Globus pallidus (tissue), 1 donor: Measurements from ENCODE around the gene CBLC.
A peak's percentile ranks its signal among the peaks of the same experiment; 100 is the strongest.

Source experiments
- DNase-seq: peaks from one replicate; pipeline ENCODE4 v3.0.0-alpha.2; 2015; ENCODE audit warnings: low spot score

CBLC gene

GRCh38 chr19:44746616-44746945, 31.1 kb upstream of the CBLC start:
- DNase-seq: no peak

DNA sequence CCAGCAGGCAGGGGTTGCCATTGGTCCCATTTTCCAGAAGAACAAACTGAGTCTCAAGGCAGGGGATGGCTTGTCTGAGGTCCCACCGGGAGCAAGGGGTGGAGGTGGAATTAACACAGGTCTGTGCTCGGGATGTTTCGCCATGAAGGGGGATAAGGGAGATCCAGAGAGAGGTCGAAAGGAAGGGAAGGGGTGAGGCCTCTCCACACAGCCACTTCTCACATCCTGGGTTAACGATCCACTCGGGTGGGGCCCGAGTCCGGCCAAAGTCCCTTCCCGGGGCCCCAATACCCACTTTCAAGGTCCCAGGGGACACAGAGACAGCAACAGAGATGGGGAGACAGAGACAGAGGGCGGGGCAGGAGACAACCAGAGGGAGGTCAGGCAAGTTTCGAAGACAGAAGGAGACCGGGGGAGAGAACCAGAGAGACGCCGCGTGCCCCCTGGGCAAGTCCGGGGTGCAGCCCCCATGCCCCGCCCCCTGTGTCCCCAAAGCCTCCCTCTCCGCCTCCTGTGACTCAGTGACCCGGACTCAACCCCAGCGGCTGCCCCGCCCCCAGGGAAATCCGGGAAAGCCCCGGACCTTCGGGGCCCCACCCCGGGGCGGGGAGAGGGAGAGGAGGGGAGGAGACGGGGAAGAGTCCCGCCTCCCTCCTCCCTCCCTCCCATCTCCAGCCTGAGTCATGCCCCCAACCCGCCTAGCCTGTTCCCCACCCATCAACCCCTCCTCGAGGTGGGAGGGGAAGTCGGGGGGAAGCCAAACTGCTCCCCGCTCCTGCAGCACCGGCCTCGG, 30.5 kb upstream of the CBLC start:
- DNase-seq: peak; percentile 67

DNA sequence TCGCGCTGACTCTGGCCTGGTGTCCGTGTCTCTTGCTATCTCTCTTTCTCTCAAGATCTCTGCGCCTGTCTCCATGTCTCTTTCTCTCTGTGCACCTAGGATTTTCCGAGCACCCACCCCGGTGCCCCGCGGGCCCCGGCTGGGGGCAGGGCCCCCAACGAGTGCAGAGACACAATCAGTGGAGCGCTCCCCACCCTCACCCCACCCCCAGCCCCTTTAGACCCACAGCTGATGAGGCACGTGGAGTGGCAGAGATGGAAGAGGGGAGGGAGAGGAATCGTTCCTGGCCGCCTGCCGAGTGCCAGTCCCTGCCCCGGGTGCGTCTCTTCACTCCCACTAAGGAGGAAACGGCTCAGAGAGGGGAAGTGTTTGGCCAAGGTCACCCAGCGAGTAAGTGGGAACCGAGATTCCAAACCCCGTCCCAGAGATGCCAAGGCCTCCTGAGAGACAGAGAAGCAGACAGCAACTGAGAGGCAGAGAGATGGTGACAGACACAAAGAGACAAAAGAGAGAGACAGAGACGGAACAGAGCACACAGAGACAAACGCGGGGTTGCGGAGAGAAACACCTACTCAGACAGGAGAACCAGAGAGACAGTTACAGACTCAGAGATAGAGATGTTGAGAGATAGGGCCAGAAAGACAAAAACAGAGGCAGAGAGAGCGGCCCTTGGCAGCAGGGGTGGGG, 29.8 kb upstream of the CBLC start:
- peak; percentile 32 for DNase-seq

DNA sequence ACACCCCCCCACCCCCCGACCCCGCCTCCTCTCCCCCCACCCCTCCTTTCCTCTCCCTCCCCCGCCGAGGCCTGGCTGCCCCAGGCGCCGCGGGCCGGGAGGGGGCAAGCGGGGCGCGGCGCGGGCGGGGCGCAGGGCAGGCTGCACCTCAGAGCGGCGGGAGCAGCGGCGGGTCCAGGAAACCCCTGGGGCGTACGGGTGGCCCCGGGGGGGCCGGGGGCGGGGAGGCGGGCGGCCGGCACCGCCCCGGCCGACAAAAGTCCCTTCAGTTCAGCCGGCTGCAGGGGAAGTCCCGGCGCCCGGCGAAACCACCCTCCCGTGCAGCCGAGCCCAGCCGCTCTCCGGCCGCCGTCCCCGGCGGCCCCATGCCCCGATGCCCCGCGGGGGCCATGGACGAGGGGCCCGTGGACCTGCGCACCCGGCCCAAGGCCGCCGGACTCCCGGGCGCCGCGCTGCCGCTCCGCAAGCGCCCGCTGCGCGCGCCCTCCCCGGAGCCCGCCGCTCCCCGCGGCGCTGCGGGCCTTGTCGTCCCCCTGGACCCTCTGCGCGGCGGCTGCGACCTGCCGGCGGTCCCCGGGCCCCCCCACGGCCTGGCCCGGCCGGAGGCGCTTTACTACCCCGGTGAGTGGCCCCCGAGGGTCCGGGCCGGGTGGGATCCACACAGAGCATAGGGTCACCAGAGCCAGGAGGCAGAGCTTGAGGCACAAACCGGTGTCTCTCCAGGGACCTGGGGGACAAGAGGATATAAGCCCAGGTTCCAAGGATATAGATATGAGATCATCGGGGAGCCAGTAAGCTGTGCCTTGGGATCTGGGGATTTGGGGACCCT, 29.1 kb upstream of the CBLC start, which contains the start of gene BCL3:
Gene BCL3, plus strand, starts transcription at position 283 of the 829 bp plus-strand sequence. Its CDS starts 83 bp downstream, at position 366.
- no peak for DNase-seq

GRCh38 chr19:44749292-44749691, 28.4 kb upstream of the CBLC start:
- no peak for DNase-seq

GRCh38 chr19:44749994-44750393, 27.7 kb upstream of the CBLC start:
- DNase-seq: no peak

DNA sequence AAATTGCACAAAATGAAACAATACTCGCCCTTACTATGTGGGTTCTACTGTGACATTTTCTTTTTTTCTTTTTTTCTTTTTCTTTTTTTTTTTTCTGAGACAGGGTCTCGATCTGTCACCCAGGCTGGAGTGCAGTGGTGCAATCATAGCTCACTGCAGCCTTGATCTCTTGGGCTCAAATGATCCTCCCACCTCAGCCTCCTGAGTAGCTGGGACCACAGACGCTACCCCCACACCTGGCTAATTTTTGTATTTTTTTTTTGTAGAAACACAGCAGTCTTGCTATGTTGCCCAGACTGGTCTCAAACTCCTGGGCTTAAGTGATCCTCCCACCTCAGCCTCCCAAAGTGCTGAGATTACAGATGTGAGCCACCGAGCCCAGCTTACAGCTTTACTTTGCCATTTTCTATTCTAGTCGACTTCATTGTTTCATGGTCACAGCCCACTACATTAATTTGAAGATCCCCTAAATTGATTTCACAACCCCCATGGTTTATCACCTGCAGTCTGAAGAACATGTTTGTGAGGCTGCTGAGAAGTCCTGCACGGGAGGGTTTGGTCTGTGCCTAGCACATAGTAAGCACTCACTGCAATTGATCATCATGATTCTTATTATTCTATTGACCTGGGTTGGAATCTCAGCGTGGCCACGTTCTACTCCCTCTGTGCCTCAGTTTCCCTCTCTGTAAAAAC, 25.4 kb upstream of the CBLC start:
- DNase-seq: no peak

GRCh38 chr19:44752816-44753625, 24.7 kb upstream of the CBLC start:
- DNase-seq: peak; percentile 50

DNA sequence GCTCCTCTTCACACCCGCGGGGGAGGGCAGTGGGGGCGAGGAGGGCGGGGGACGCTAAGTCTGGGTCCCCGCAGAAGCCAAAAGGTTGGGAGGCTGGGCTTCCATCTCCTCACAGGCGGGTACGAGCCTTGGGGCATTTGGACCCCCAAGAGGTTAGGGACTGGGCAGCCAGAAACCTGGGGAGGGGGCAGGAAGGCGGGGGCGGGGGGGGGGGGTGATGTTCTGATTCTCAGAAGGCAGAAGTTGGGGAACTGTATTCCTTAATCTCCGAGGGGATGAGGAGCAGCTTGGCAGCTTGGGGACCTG, 24.1 kb upstream of the CBLC start:
- DNase-seq: no peak

- DNase-seq: no peak
These were observed 23.5 kb upstream of the CBLC start for GRCh38 chr19:44753932-44754749.

DNA sequence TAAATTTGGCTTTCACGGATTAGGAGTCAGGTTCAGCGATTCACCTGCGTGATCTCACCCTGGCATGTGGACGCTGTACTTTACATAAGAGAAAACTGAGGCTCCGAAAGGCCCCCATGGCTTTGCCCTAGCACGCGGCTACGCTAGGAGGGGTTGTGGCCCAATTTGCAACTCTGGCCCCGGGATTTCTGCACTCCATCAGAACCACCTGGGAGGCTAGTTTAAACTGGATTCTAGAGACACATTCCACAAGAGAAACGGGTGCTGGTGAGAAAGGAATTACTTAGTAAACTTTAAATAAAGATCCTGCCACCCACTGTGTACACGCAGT, 23.0 kb upstream of the CBLC start:
- DNase-seq: no peak

DNA sequence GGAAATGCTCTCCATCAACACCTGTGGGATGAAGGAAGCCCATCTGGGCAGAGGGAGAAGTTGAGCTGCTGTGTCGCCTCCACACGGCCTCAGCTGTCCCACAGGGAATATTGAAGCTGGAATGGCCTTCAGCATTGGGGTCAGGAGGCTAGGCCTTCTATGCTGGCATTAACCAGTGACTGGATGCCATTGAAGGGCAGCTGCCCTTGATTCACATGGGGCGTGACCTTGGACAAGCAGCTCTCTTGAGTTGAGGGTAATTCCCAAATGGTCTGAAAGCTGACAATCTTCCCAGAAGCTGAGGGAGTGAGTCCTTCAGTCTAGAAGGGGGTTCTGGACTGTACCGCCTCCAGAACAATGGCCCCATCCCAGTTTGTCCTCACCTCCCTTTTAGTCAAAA, 22.5 kb upstream of the CBLC start:
- DNase-seq: no peak

GRCh38 chr19:44756089-44756562, 21.6 kb upstream of the CBLC start:
- no peak for DNase-seq

GRCh38 chr19:44757057-44757734, 20.5 kb upstream of the CBLC start:
- DNase-seq: no peak

GRCh38 chr19:44757735-44758505, 19.8 kb upstream of the CBLC start:
- DNase-seq: no peak

GRCh38 chr19:44758596-44758995, 19.1 kb upstream of the CBLC start:
- no peak for DNase-seq

DNA sequence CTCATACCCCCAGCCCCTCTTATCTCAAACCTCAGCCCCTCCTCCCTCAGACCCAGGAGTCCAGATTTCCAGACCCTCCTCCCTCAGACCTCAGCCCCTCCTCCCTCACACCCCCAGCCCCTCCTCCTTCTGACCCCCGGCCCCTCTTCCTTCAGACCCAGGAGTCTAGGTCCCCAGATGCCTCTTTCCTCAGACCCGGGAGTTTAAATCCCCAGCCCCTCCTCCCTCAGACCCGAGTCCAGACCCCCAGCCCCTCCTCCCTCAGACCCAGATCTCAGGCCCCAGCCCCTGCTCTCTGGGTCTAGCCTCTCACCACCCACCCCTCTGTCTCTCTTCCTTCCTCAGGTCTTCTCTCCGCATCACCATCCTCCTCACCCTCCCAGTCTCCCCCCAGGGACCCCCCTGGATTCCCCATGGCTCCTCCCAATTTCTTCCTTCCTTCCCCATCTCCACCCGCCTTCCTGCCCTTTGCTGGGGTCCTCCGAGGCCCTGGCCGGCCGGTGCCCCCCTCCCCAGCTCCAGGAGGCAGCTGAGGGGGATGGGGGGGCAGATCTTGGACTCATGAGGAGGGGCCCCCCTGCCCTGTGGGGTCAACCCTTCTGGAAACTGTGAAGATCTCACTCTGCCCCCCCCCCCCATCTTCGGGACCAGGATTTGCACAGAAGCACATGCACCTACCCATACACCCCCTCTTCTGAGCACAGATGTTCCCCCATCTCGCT, 18.4 kb upstream of the CBLC start:
- no peak for DNase-seq

- no peak for DNase-seq
These were observed 15.7 kb upstream of the CBLC start for GRCh38 chr19:44762038-44762437.
